HG03521 (cell line): ENCODE results near the gene SFXN3.
A peak's percentile ranks its signal among the peaks of the same experiment; 100 is the strongest.

Experiments
- ATAC-seq: cut with Tn5 transposase; IDR thresholded peaks from one replicate; pipeline ENCODE4 v1.9.1; 2021; ENCODE audit warnings: mild to moderate bottlenecking, moderate library complexity; ENCODE audit not compliant: unreplicated experiment

Gene SFXN3

GRCh38 chr10:101056365-101057151 is 25.5 kb downstream of the SFXN3 start:
- no peak for ATAC-seq

- ATAC-seq = peak; percentile 32
Measured at GRCh38 chr10:101060036-101060950, 29.3 kb downstream of the SFXN3 start.

GRCh38 chr10:101060951-101061623 is 30.1 kb downstream of the SFXN3 start:
- ATAC-seq = peak; percentile 52

- ATAC-seq = no peak
Measured at GRCh38 chr10:101061624-101062231, 30.7 kb downstream of the SFXN3 start, which contains the start of gene KAZALD1. KAZALD1 (plus strand) TSS chr10:101061989; CDS start chr10:101062593, 604 bp downstream.

- ATAC-seq = no peak
Measured at GRCh38 chr10:101062232-101063049, 31.4 kb downstream of the SFXN3 start.

- no peak for ATAC-seq
Measured at GRCh38 chr10:101063050-101063525, 32.1 kb downstream of the SFXN3 start.

GRCh38 chr10:101063548-101064414 is 32.7 kb downstream of the SFXN3 start:
- ATAC-seq = no peak

GRCh38 chr10:101064415-101065030 is 33.5 kb downstream of the SFXN3 start:
- ATAC-seq = no peak

- ATAC-seq = no peak
Measured at GRCh38 chr10:101065481-101066145, 34.6 kb downstream of the SFXN3 start.

- ATAC-seq = no peak
Measured at GRCh38 chr10:101066146-101066895, 35.3 kb downstream of the SFXN3 start.

- no peak for ATAC-seq
Measured at GRCh38 chr10:101066896-101067355, 35.9 kb downstream of the SFXN3 start.

- ATAC-seq = peak; percentile 46
Measured at GRCh38 chr10:101067356-101068083, 36.5 kb downstream of the SFXN3 start.

GRCh38 chr10:101069441-101069840 is 38.4 kb downstream of the SFXN3 start:
- no peak for ATAC-seq

GRCh38 chr10:101070098-101070497 is 39.1 kb downstream of the SFXN3 start:
- no peak for ATAC-seq

- ATAC-seq = no peak
Measured at GRCh38 chr10:101071267-101071884, 40.3 kb downstream of the SFXN3 start.

- ATAC-seq = no peak
Measured at GRCh38 chr10:101071885-101072433, 40.9 kb downstream of the SFXN3 start.
